DOHH2 (cell line): ENCODE measurements around the gene DUSP1.
A peak's percentile ranks its signal among the peaks of the same experiment; 100 is the strongest.
"Not testable (repeated sequence)": the region's sequence is repeated elsewhere in the genome, so short reads cannot be mapped to it uniquely, and the experiment has no call there.

Source experiments
- H3F3A ChIP-seq: fragments of 200-600 bp; sonication (generic), shearing (Covaris generic); 2 replicates; pipeline ENCODE4 v1.6.0; 2016; ENCODE audit warnings: antibody characterized with exemption, mild to moderate bottlenecking; ENCODE audit not compliant: control insufficient read depth, insufficient read depth
- H3K27ac ChIP-seq: fragments of 200-600 bp; sonication (generic); 2 replicates; pipeline ENCODE4 v1.5.1; 2014; ENCODE audit warnings: low read depth, mild to moderate bottlenecking, low read length, moderate library complexity
- H3K27me3 ChIP-seq: fragments of 200-600 bp; sonication (generic); 2 replicates; pipeline ENCODE4 v1.6.1; 2014; ENCODE audit warnings: mild to moderate bottlenecking, low read length, mixed read lengths; ENCODE audit not compliant: control insufficient read depth
- H3K36me3 ChIP-seq: fragments of 200-600 bp; sonication (generic); 2 replicates; pipeline ENCODE4 v1.6.1; 2014; ENCODE audit warnings: mild to moderate bottlenecking, low read length, moderate library complexity, mixed read lengths; ENCODE audit not compliant: control insufficient read depth
- H3K4me1 ChIP-seq: fragments of 200-600 bp; sonication (generic); 2 replicates; pipeline ENCODE4 v1.6.1; 2014; ENCODE audit warnings: mild to moderate bottlenecking, low read length, mixed read lengths; ENCODE audit not compliant: control insufficient read depth
- H3K4me2 ChIP-seq: fragments of 200-600 bp; sonication (generic); 2 replicates; pipeline ENCODE4 v1.6.0; 2014; ENCODE audit warnings: mild to moderate bottlenecking, low read length, moderate library complexity
- H3K4me3 ChIP-seq: fragments of 200-600 bp; sonication (generic); 2 replicates; pipeline ENCODE4 v1.5.1; 2014; ENCODE audit warnings: mild to moderate bottlenecking, low read length, mixed read lengths
- H3K79me2 ChIP-seq: fragments of 200-600 bp; sonication (generic); 2 replicates; pipeline ENCODE4 v1.6.1; 2014; ENCODE audit warnings: mild to moderate bottlenecking, low read length, mixed read lengths; ENCODE audit not compliant: control insufficient read depth
- H3K9me2 ChIP-seq: fragments of 200-600 bp; sonication (generic); replicated peaks from 2 replicates; pipeline ENCODE4 v1.6.1; 2014; ENCODE audit warnings: mild to moderate bottlenecking, low read length, mixed read lengths; ENCODE audit not compliant: control insufficient read depth
- H3K9me3 ChIP-seq: fragments of 200-600 bp; sonication (generic); 2 replicates; pipeline ENCODE4 v1.6.1; 2014; ENCODE audit warnings: antibody characterized with exemption, low read length, mixed read lengths; ENCODE audit not compliant: control insufficient read depth, insufficient read depth
- H4K20me1 ChIP-seq: fragments of 200-600 bp; sonication (generic); 2 replicates; pipeline ENCODE4 v1.6.0; 2014; ENCODE audit warnings: low read depth, mild to moderate bottlenecking, antibody characterized with exemption, low read length, moderate library complexity; ENCODE audit not compliant: control insufficient read depth, insufficient read depth
- EZH2phosphoT487 ChIP-seq: fragments of 200-600 bp; sonication (generic); IDR thresholded peaks from 2 replicates; pipeline ENCODE4 v1.6.1; 2017; ENCODE audit warnings: borderline replicate concordance, mild to moderate bottlenecking, antibody characterized with exemption, low read length, moderate library complexity, mixed read lengths
- TF ChIP-seq, protein P1 (sequence below): fragments of 200-600 bp; sonication (generic); IDR thresholded peaks from one replicate; pipeline ENCODE4 v1.5.1; 2014; ENCODE audit warnings: antibody characterized with exemption, mild to moderate bottlenecking, low read depth, low read length; ENCODE audit not compliant: poor library complexity, severe bottlenecking

DUSP1 gene

DNA sequence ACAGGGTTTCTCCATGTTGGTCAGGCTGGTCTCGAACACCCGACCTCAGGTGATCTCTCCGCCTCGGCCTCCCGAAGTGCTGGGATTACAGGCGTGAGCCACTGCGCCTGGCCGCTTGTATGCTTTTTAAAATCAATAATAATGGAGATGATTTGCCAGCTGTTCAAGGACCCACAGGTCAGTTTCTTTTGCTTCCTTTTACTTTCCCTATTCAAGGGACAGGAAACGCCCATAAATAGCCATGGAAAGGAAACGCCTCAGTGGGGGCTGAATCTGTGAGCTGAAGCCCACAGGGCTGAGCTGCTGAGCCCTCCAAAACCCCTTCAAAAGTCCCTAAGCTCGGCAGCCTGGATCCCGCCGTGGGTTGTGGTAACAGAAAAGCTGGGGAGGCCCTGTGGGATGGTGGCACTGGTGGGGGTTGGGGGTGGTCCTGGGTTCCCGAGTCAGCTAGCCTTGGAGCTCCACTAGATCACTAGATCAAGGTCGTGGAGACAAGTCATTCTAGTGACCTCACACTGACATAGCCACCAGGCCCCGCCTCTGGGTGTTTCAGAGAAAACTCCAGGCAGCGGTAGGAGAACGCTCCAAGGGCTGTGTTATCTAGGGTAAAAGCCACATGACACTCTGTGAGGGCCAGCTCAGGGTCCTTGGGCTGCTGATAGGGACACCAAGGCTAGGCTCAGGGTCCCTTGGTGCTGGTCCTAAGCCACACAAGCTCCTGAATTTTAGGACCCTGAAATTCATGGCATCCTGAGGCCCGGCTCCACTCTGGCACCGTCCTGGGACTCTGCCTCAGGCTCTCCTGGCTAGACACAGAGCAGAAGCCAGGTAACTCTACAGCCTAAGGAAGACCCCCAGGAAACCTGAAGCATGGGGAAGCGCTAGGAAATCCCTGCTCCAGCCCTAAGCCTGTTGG lies 18.0 kb upstream of the DUSP1 start:
- Histone ChIP-seq H4K20me1 (no peaks in the 10 kb centered on the region), H3K27ac (no peak overlapping the region), H3K79me2 (no peaks in the 10 kb centered on the region), H3F3A (no peaks in the 10 kb centered on the region), H3K4me1 (peaks cover 8% of the 10 kb centered on the region), H3K4me3 (no peak overlapping the region), H3K4me2 (0 out of 2 replicates have a peak overlapping the region, but pooled peaks have one; percentile 20), H3K36me3 (no peaks in the 10 kb centered on the region), H3K9me2 (no peaks in the 10 kb centered on the region), H3K27me3 (peaks cover 5% of the 10 kb centered on the region), H3K9me3 (no peaks in the 10 kb centered on the region)
- TF ChIP-seq, protein P1, sequence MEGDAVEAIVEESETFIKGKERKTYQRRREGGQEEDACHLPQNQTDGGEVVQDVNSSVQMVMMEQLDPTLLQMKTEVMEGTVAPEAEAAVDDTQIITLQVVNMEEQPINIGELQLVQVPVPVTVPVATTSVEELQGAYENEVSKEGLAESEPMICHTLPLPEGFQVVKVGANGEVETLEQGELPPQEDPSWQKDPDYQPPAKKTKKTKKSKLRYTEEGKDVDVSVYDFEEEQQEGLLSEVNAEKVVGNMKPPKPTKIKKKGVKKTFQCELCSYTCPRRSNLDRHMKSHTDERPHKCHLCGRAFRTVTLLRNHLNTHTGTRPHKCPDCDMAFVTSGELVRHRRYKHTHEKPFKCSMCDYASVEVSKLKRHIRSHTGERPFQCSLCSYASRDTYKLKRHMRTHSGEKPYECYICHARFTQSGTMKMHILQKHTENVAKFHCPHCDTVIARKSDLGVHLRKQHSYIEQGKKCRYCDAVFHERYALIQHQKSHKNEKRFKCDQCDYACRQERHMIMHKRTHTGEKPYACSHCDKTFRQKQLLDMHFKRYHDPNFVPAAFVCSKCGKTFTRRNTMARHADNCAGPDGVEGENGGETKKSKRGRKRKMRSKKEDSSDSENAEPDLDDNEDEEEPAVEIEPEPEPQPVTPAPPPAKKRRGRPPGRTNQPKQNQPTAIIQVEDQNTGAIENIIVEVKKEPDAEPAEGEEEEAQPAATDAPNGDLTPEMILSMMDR = no peak
- no peak for TF ChIP-seq EZH2phosphoT487

DNA sequence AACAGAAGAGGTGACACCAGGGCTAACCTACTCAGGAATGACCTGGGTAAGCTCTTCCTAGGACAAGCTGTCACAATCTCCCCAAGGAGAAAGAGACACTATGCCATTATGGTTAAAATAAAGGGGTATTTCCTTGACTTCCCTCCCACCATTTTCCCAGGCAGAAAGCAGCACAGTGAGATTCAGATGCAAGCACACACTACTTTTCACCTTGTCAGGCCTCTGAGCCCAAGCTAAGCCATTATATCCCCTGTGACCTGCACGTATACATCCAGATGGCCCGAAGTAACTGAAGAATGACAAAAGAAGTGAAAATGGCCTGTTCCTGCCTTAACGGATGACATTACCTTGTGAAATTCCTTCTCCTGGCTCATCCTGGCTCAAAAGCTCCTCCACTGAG lies 16.5 kb upstream of the DUSP1 start:
- not testable (repeated sequence) for H3K27ac ChIP-seq, H3K4me1 ChIP-seq, H3K79me2 ChIP-seq, H3K9me2 ChIP-seq, H3K9me3 ChIP-seq, H3K27me3 ChIP-seq, H3K4me2 ChIP-seq, H3F3A ChIP-seq, H3K4me3 ChIP-seq, H3K36me3 ChIP-seq, H4K20me1 ChIP-seq

DNA sequence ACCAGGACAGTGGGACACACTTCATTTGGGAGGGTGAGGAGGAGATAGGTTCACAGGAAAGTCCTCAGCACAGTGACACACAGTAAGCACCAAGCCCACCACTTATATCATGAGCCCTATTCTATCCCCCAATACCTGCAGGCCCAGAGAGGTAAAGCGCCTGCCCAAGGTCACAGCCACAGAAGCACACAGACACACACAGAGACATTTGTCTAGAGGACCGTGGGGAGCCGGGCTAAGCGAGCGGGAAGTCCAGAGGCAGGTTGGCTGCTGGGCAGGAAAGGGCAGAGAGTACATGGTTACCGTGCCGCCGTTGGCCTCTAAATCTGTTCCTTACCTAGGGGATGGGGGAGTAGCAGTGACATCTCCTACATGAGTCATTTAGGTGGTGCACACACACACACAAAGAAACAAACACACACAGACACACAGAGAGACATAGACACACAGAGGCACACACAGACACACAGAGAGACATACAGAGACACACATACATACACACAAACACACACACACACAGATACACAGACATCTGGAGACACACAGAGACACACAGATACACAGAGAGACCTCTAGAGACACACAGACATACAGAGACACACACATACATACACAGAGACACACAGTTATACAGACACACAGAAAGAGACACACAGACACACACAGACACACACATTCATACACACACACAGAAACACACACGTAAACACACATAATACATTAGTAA lies 15.9 kb upstream of the DUSP1 start:
- Histone ChIP-seq H3K4me2 (no peak overlapping the region), H3K27me3 (peaks cover 6% of the 10 kb centered on the region), H3K36me3 (no peaks in the 10 kb centered on the region), H3K9me2 (no peaks in the 10 kb centered on the region), H3K9me3 (no peaks in the 10 kb centered on the region), H3F3A (no peaks in the 10 kb centered on the region), H4K20me1 (no peaks in the 10 kb centered on the region), H3K27ac (no peak overlapping the region), H3K4me1 (peaks cover 8% of the 10 kb centered on the region), H3K79me2 (no peaks in the 10 kb centered on the region), H3K4me3 (no peak overlapping the region)
- no peak for TF ChIP-seq EZH2phosphoT487
- TF ChIP-seq, protein P1 = no peak
